ENCODE measurements around the gene PDE1C.

Gene PDE1C

DNA sequence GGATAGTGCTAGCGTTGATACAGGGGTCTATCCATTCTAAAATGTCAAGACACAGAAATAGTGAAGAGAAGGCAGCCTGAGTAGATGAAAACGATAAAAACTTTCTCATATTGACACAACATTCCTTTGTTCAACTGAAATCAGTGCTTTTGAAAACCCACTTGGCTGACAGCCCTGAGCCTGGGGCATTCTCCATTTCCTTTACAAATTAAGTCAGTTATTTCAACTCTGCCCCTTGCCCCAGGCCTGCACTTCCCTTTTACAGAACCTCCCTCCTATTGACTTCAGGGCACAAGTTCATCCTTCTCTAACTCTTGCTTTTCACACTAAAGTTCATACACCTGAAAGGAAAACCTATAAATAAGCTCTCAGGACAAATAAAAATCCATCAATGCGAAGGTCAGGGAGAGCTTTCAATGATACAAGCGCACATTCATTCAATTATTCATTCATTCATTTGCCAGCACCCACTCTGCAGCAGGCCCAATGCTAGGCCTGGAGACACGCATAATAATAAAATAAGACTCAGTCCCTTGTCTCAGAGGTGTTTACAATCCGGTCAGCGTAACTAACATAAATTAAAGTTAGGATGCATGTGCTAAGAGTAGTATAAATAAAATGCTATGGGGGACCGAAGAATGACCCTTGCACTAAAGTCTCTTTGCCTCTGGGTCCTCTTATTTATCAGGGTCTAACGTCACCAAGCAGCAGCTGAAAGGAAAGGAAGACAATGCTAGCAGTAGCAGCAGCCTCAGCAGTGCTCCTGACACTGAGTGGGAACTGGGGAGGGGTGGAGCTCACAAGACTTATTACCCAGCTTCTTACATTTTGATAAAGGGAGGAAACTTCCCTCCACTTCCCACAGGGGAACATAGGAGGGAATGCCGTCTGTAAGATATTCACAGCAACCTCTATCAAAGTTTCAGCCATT, 134.8 kb downstream of the PDE1C start:
- no peaks in the 10 kb centered on the region for H3K4me1 ChIP-seq (ENCODE audit: low read length)
- no peaks in the 10 kb centered on the region for H3K27me3 ChIP-seq (ENCODE audit: low read depth, low read length)
- no peak overlapping the region for H3K4me2 ChIP-seq (ENCODE audit: low read length)
- H3K9ac ChIP-seq (ENCODE audit: low read length): no peak overlapping the region
- H3K36me3 ChIP-seq (replicated peaks; ENCODE audit: low read depth, low read length): no peaks in the 10 kb centered on the region
- H3K27ac ChIP-seq (ENCODE audit: low read length): no peak overlapping the region
- H3K79me2 ChIP-seq (ENCODE audit: low read length): no peaks in the 10 kb centered on the region
- TF ChIP-seq, protein P1, sequence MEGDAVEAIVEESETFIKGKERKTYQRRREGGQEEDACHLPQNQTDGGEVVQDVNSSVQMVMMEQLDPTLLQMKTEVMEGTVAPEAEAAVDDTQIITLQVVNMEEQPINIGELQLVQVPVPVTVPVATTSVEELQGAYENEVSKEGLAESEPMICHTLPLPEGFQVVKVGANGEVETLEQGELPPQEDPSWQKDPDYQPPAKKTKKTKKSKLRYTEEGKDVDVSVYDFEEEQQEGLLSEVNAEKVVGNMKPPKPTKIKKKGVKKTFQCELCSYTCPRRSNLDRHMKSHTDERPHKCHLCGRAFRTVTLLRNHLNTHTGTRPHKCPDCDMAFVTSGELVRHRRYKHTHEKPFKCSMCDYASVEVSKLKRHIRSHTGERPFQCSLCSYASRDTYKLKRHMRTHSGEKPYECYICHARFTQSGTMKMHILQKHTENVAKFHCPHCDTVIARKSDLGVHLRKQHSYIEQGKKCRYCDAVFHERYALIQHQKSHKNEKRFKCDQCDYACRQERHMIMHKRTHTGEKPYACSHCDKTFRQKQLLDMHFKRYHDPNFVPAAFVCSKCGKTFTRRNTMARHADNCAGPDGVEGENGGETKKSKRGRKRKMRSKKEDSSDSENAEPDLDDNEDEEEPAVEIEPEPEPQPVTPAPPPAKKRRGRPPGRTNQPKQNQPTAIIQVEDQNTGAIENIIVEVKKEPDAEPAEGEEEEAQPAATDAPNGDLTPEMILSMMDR (IDR thresholded peaks at IDR 0.05; ENCODE audit: low read depth, low read length): no peak
- TF ChIP-seq EZH2phosphoT487 (IDR thresholded peaks at IDR 0.05; ENCODE audit: low read depth): no peak
- no peak overlapping the region for H2AFZ ChIP-seq (ENCODE audit: low read depth, low read length)
- no peak overlapping the region for H3K4me3 ChIP-seq (ENCODE audit: low read length)
- H3K9me3 ChIP-seq (ENCODE audit: insufficient read depth, low read length): no peaks in the 10 kb centered on the region
- no peaks in the 10 kb centered on the region for H4K20me1 ChIP-seq (ENCODE audit: insufficient read depth, low read length)

DNA sequence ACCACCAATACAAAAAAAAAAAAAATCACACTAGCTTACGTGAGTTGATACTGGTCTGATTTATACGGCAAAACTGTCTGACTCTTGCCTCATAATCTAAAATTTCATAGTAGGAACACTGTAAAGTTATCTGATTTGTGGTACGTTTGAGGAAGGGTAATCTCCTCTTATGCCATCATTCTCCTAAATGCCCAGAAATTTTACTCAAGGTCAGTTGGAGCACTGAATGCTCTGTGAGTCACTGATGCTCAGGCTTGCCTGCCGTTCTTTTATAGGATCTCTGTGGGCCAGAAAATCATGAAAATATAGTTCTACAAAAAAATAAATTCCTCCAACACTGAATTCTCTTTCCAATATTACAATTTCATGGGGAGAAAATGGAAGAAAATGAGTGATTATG, 135.7 kb downstream of the PDE1C start:
- no peaks in the 10 kb centered on the region for H3K4me1 ChIP-seq (ENCODE audit: low read length)
- H3K4me3 ChIP-seq (ENCODE audit: low read length): no peak overlapping the region
- H3K4me2 ChIP-seq (ENCODE audit: low read length): no peak overlapping the region
- no peaks in the 10 kb centered on the region for H3K36me3 ChIP-seq (replicated peaks; ENCODE audit: low read depth, low read length)
- H3K27me3 ChIP-seq (ENCODE audit: low read depth, low read length): no peaks in the 10 kb centered on the region
- H3K9ac ChIP-seq (ENCODE audit: low read length): no peak overlapping the region
- no peaks in the 10 kb centered on the region for H4K20me1 ChIP-seq (ENCODE audit: insufficient read depth, low read length)
- H3K27ac ChIP-seq (ENCODE audit: low read length): no peak overlapping the region
- H2AFZ ChIP-seq (ENCODE audit: low read depth, low read length): no peak overlapping the region
- H3K79me2 ChIP-seq (ENCODE audit: low read length): no peaks in the 10 kb centered on the region
- TF ChIP-seq, protein P1 (IDR thresholded peaks at IDR 0.05; ENCODE audit: low read depth, low read length): no peak
- TF ChIP-seq EZH2phosphoT487 (IDR thresholded peaks at IDR 0.05; ENCODE audit: low read depth): no peak
- H3K9me3 ChIP-seq (ENCODE audit: insufficient read depth, low read length): no peaks in the 10 kb centered on the region

DNA sequence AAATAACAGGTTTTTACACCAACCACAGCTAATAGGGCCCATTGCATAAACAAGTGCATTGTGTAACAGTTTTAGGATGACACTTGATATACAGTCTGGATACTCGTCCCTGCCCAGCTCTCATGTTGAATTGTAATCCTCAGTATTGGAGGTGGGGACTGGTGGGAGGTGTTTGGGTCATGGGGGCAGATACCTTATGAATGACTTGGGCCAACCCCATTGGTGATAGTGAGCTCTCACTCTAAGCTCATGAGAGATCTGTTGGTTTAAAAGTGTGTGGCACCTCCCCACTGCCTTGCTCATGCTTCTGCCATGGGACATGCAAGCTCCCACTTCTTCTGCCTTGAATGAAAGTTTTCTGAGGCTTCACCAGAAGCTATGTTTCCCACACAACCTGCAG, 136.7 kb downstream of the PDE1C start:
- Histone ChIP-seq H3K9me3 (ENCODE audit: insufficient read depth, low read length) (no peaks in the 10 kb centered on the region), H2AFZ (ENCODE audit: low read depth, low read length) (no peak overlapping the region), H3K4me3 (ENCODE audit: low read length) (no peak overlapping the region), H3K9ac (ENCODE audit: low read length) (no peak overlapping the region), H3K27me3 (ENCODE audit: low read depth, low read length) (no peaks in the 10 kb centered on the region), H3K79me2 (ENCODE audit: low read length) (no peaks in the 10 kb centered on the region), H3K4me2 (ENCODE audit: low read length) (no peak overlapping the region), H4K20me1 (ENCODE audit: insufficient read depth, low read length) (no peaks in the 10 kb centered on the region), H3K4me1 (ENCODE audit: low read length) (no peaks in the 10 kb centered on the region), H3K27ac (ENCODE audit: low read length) (no peak overlapping the region), H3K36me3 (replicated peaks; ENCODE audit: low read depth, low read length) (no peaks in the 10 kb centered on the region)
- TF ChIP-seq, protein P1 (IDR thresholded peaks at IDR 0.05; ENCODE audit: low read depth, low read length): no peak
- no peak for TF ChIP-seq EZH2phosphoT487 (IDR thresholded peaks at IDR 0.05; ENCODE audit: low read depth)

DNA sequence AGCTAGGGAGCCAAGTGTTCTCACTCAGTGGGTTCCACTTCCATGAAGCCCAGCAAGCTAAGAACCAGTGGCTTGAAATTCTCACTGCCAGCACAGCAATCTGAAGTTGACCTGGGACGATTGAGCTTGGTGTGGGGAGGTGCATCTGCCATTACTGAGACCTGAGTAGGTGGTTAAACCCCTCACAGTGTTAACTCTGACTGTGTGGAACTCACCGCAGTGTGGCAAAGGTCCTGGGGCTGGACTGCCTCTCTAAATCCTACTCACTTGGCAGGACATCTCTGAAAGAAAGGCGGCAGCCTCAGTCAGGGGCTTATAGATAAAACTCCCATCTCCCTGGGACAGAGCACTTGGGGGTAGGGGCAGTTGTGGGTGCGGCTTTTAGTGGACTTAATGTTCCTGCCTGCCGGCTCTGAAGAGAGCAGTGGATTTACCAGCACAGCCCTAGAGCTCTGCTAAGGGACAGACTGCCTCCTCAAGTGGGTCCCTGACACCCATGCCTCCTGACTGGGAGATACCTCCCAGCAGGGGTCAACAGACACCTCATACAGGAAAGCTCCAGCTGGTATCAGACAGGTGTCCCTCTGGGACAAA, 143.1 kb downstream of the PDE1C start:
- H3K9ac ChIP-seq (ENCODE audit: low read length): no peak overlapping the region

More for the DNA sequence above, 143.1 kb downstream of the PDE1C start:
- no peaks in the 10 kb centered on the region for H3K79me2 ChIP-seq (ENCODE audit: low read length)
- H3K27ac ChIP-seq (ENCODE audit: low read length): no peak overlapping the region
- no peaks in the 10 kb centered on the region for H3K4me1 ChIP-seq (ENCODE audit: low read length)
- TF ChIP-seq, protein P1 (IDR thresholded peaks at IDR 0.05; ENCODE audit: low read depth, low read length): no peak
- no peak for TF ChIP-seq EZH2phosphoT487 (IDR thresholded peaks at IDR 0.05; ENCODE audit: low read depth)
- no peaks in the 10 kb centered on the region for H3K36me3 ChIP-seq (replicated peaks; ENCODE audit: low read depth, low read length)
- no peaks in the 10 kb centered on the region for H3K27me3 ChIP-seq (ENCODE audit: low read depth, low read length)
- no peak overlapping the region for H3K4me2 ChIP-seq (ENCODE audit: low read length)
- H2AFZ ChIP-seq (ENCODE audit: low read depth, low read length): no peak overlapping the region
- H4K20me1 ChIP-seq (ENCODE audit: insufficient read depth, low read length): no peaks in the 10 kb centered on the region
- H3K9me3 ChIP-seq (ENCODE audit: insufficient read depth, low read length): no peaks in the 10 kb centered on the region
- no peak overlapping the region for H3K4me3 ChIP-seq (ENCODE audit: low read length)

Data from OCI-LY3 (cell line).